Measurements from ENCODE around the gene CADM1.

- no peak for TF ChIP-seq GATA2 (IDR thresholded peaks at IDR 0.05; ENCODE audit: low read depth, low read length)
- TF ChIP-seq GATA3 (IDR thresholded peaks at IDR 0.05; ENCODE audit: low read depth, low read length), result peak; percentile 94
These were observed 213.7 kb downstream of the CADM1 start for GRCh38 chr11:115290479-115290878.

All from SH-SY5Y (cell line).